GM23248 (cell line): ENCODE measurements around the gene ADAMTSL3. TPM values are rescaled to one million over a fixed set of nuclear protein-coding genes. Genes with fewer than 3 reads are reported as not detected.

Source experiments
- DNase-seq: peaks from one replicate; pipeline ENCODE4 v3.0.0-alpha.2; 2015
- H2AFZ ChIP-seq: fragments of 200-600 bp; sonication (generic); 2 replicates; pipeline ENCODE4 v1.6.1; 2016; ENCODE audit warnings: antibody characterized with exemption
- H3F3A ChIP-seq: fragments of 200-600 bp; sonication (generic); 2 replicates; pipeline ENCODE4 v1.6.1; 2016; ENCODE audit warnings: mild to moderate bottlenecking, antibody characterized with exemption, mixed run types; ENCODE audit not compliant: insufficient read depth
- H3K27ac ChIP-seq: fragments of 200-600 bp; sonication (generic); 2 replicates; pipeline ENCODE4 v1.5.1; 2016; ENCODE audit warnings: mild to moderate bottlenecking
- H3K27me3 ChIP-seq: fragments of 200-600 bp; sonication (generic); replicated peaks from 2 replicates; pipeline ENCODE4 v1.6.1; 2016; ENCODE audit warnings: mild to moderate bottlenecking; ENCODE audit not compliant: insufficient read depth
- H3K36me3 ChIP-seq: fragments of 200-600 bp; sonication (generic); 2 replicates; pipeline ENCODE4 v1.6.1; 2016; ENCODE audit warnings: low read depth, mild to moderate bottlenecking
- H3K4me1 ChIP-seq: fragments of 200-600 bp; sonication (generic); 2 replicates; pipeline ENCODE4 v1.6.1; 2016; ENCODE audit warnings: mild to moderate bottlenecking; ENCODE audit not compliant: insufficient read depth
- H3K4me2 ChIP-seq: fragments of 200-600 bp; sonication (generic); one replicate; pipeline ENCODE4 v1.6.1; 2016; ENCODE audit warnings: mild to moderate bottlenecking; ENCODE audit not compliant: unreplicated experiment
- H3K4me3 ChIP-seq: fragments of 200-600 bp; sonication (generic); 2 replicates; pipeline ENCODE4 v1.5.1; 2016; ENCODE audit warnings: mild to moderate bottlenecking
- H3K79me2 ChIP-seq: fragments of 200-600 bp; sonication (generic); 2 replicates; pipeline ENCODE4 v1.6.1; 2016; ENCODE audit warnings: mild to moderate bottlenecking; ENCODE audit not compliant: insufficient read depth
- H3K9ac ChIP-seq: fragments of 200-600 bp; sonication (generic); 2 replicates; pipeline ENCODE4 v1.6.1; 2016; ENCODE audit warnings: mild to moderate bottlenecking
- H3K9me2 ChIP-seq: fragments of 200-600 bp; sonication (generic); 2 replicates; pipeline ENCODE4 v1.6.1; 2016; ENCODE audit warnings: mixed run types, mild to moderate bottlenecking, moderate library complexity; ENCODE audit not compliant: insufficient read depth
- H3K9me3 ChIP-seq: fragments of 200-600 bp; sonication (generic); one replicate; pipeline ENCODE4 v1.6.1; 2017; ENCODE audit warnings: low read depth
- H4K20me1 ChIP-seq: fragments of 200-600 bp; sonication (generic); 2 replicates; pipeline ENCODE4 v1.6.0; 2016; ENCODE audit not compliant: insufficient read depth
- EZH2 ChIP-seq: fragments of 200-600 bp; sonication (generic); IDR thresholded peaks from 2 replicates; pipeline ENCODE4 v1.6.1; 2018; ENCODE audit warnings: antibody characterized with exemption, mild to moderate bottlenecking; ENCODE audit not compliant: insufficient read depth, poor library complexity, severe bottlenecking
- EZH2phosphoT487 ChIP-seq: fragments of 200-600 bp; sonication (generic); IDR thresholded peaks from 2 replicates; pipeline ENCODE4 v1.6.1; 2018; ENCODE audit warnings: antibody characterized with exemption, moderate library complexity, mild to moderate bottlenecking, low read depth; ENCODE audit not compliant: insufficient read depth
- WGBS, 2 experiments: methylation state at CpG; one replicate each; pipeline ENCODE4 v1.1.6; 2015 to 2017; ENCODE audit warnings: low lambda C conversion rate in 2 of 2, low coverage in 1 of 2; ENCODE audit errors: missing lambda C conversion rate in 2 of 2; 5-methylcytosine and 5-hydroxymethylcytosine counted together
- in situ Hi-C: fragments of 300-500 bp; cut with MboI; formaldehyde crosslinking; loops from 2 replicates; pipeline ENCODE4 v1.15.0; 2020
- polyA plus RNA-seq: library from polyadenylated mRNA; unstranded; fragments of >200 nt; fragmentation: Nextera tagmentation; extraction: Ambion mirVana; gene quantifications from 2 replicates; pipeline ENCODE4 v1.2.1, GENCODE V29; 2016
- total RNA-seq: library from RNA; depleted of rRNA; stranded (reverse); fragments of >200 nt; shearing (Covaris generic); gene quantifications from 2 replicates; pipeline ENCODE4 v1.2.3, GENCODE V29; 2014

The ADAMTSL3 gene
- total and polyA plus RNA-seq, 2 experiments from 2014 or later: not detected

- Histone ChIP-seq H3F3A (no peaks in the 10 kb centered on the region), H3K9me2 (no peaks in the 10 kb centered on the region), H3K4me2 (no peak overlapping the region), H3K4me1 (no peaks in the 10 kb centered on the region), H4K20me1 (no peaks in the 10 kb centered on the region), H2AFZ (no peak overlapping the region), H3K27ac (no peak overlapping the region), H3K27me3 (no peaks in the 10 kb centered on the region; the same call in 1 of the 2 replicates), H3K4me3 (no peak overlapping the region), H3K36me3 (no peaks in the 10 kb centered on the region), H3K79me2 (no peaks in the 10 kb centered on the region), H3K9ac (no peak overlapping the region), H3K9me3 (no peaks in the 10 kb centered on the region)
- in situ Hi-C loops: no loop called here
- WGBS, 2 experiments: 28 to 32% methylated on average over 4 of the region's 4 CpGs
- TF ChIP-seq EZH2 (no peak), EZH2phosphoT487 (no peak)
- DNase-seq: no peak
These were observed 176.5 kb downstream of the ADAMTSL3 start for GRCh38 chr15:83830381-83830780.

- TF ChIP-seq EZH2 (no peak), EZH2phosphoT487 (no peak)
These were observed 179.6 kb downstream of the ADAMTSL3 start for GRCh38 chr15:83833569-83833968.

GRCh38 chr15:83835479-83835878 lies 181.6 kb downstream of the ADAMTSL3 start:
- no peak for DNase-seq
- in situ Hi-C loops: no loop called here
- Histone ChIP-seq H3F3A (no peaks in the 10 kb centered on the region), H3K4me1 (no peaks in the 10 kb centered on the region), H3K4me2 (no peak overlapping the region), H4K20me1 (no peaks in the 10 kb centered on the region), H3K79me2 (no peaks in the 10 kb centered on the region), H3K9me2 (no peaks in the 10 kb centered on the region), H3K9me3 (no peaks in the 10 kb centered on the region), H3K27ac (no peak overlapping the region), H3K4me3 (no peak overlapping the region), H3K9ac (no peak overlapping the region), H3K36me3 (no peaks in the 10 kb centered on the region), H2AFZ (no peak overlapping the region), H3K27me3 (no peaks in the 10 kb centered on the region; the same call in 1 of the 2 replicates)
- whole genome bisulfite sequencing, 2 experiments: 71 to 89% methylated on average over 1 of the region's 1 CpG
- TF ChIP-seq EZH2 (no peak), EZH2phosphoT487 (no peak)

More at GRCh38 chr15:83833569-83833968, 179.6 kb downstream of the ADAMTSL3 start:
- no peaks in the 10 kb centered on the region for H4K20me1 ChIP-seq
- no peaks in the 10 kb centered on the region for H3K9me2 ChIP-seq
- no peak overlapping the region for H3K9ac ChIP-seq
- in situ Hi-C loops: no loop called here
- H3K27ac ChIP-seq: no peak overlapping the region
- H3K36me3 ChIP-seq: no peaks in the 10 kb centered on the region
- WGBS, 2 experiments: 75 to 82% methylated on average over 4 of the region's 4 CpGs
- no peak overlapping the region for H3K4me2 ChIP-seq
- no peaks in the 10 kb centered on the region; the same call in 1 of the 2 replicates for H3K27me3 ChIP-seq
- no peaks in the 10 kb centered on the region for H3K79me2 ChIP-seq
- H3K4me3 ChIP-seq: no peak overlapping the region
- H3K4me1 ChIP-seq: no peaks in the 10 kb centered on the region
- H2AFZ ChIP-seq: no peak overlapping the region
- no peaks in the 10 kb centered on the region for H3F3A ChIP-seq
- H3K9me3 ChIP-seq: no peaks in the 10 kb centered on the region
- no peak for DNase-seq

GRCh38 chr15:83837945-83838571 lies 184.1 kb downstream of the ADAMTSL3 start:
- Histone ChIP-seq H3K9me3 (no peaks in the 10 kb centered on the region), H3K9me2 (no peaks in the 10 kb centered on the region), H3K4me2 (no peak overlapping the region), H3K27me3 (no peaks in the 10 kb centered on the region), H3K4me1 (0 out of 2 replicates have a peak, but pooled peaks cover under 1% of the 10 kb centered on the region), H4K20me1 (no peaks in the 10 kb centered on the region), H3K4me3 (no peak overlapping the region), H3K9ac (no peak overlapping the region), H3K27ac (no peak overlapping the region), H2AFZ (0 out of 2 replicates have a peak overlapping the region, but pooled peaks have one; percentile 6), H3K36me3 (no peaks in the 10 kb centered on the region), H3F3A (peaks cover 5% of the 10 kb centered on the region; the same call in 1 of the 2 replicates), H3K79me2 (no peaks in the 10 kb centered on the region)
- TF ChIP-seq EZH2: no peak
- no peak for TF ChIP-seq EZH2phosphoT487
- in situ Hi-C loops: no loop called here
- DNase-seq: peak; percentile 35
- 37 to 45% methylated on average over 8 of the region's 8 CpGs for WGBS, 2 experiments

GRCh38 chr15:83838763-83839162 lies 184.8 kb downstream of the ADAMTSL3 start:
- H3F3A ChIP-seq: peaks cover 12% of the 10 kb centered on the region
- in situ Hi-C loops: no loop called here
- no peak overlapping the region for H3K27ac ChIP-seq
- H3K27me3 ChIP-seq: no peaks in the 10 kb centered on the region
- no peak for DNase-seq
- H2AFZ ChIP-seq: no peak overlapping the region
- no peaks in the 10 kb centered on the region for H3K9me2 ChIP-seq
- no peaks in the 10 kb centered on the region for H3K9me3 ChIP-seq
- H3K4me3 ChIP-seq: no peak overlapping the region
- 89 to 90% methylated on average over 2 of the region's 2 CpGs for WGBS, 2 experiments
- no peak for TF ChIP-seq EZH2phosphoT487
- TF ChIP-seq EZH2: no peak
- H3K4me2 ChIP-seq: no peak overlapping the region
- H3K4me1 ChIP-seq: peaks cover 7% of the 10 kb centered on the region
- no peaks in the 10 kb centered on the region for H3K36me3 ChIP-seq
- no peak overlapping the region for H3K9ac ChIP-seq
- no peaks in the 10 kb centered on the region for H3K79me2 ChIP-seq
- no peaks in the 10 kb centered on the region for H4K20me1 ChIP-seq
